ENCODE data around the gene SATL1. TPM values are rescaled to one million over a fixed set of nuclear protein-coding genes. Genes with fewer than 3 reads are reported as not detected.
"Not testable (repeated sequence)": the region's sequence is repeated elsewhere in the genome, so short reads cannot be mapped to it uniquely, and the experiment has no call there.

Gene SATL1
- total and polyA plus RNA-seq, 2 donors (not counting 3 experiments of a cell fraction or from before 2014, with no cell fraction given): not detected

- intact Hi-C loops (cut with micrococcal nuclease): no loop called here
- H3K79me2 ChIP-seq (ENCODE audit: control insufficient read depth, insufficient read depth, low read length): no peaks in the 10 kb centered on the region
- no peaks in the 10 kb centered on the region for H4K20me1 ChIP-seq (replicated peaks; ENCODE audit: control insufficient read depth, extremely low read depth, insufficient read depth, low read length)
- H3K36me3 ChIP-seq (ENCODE audit: control insufficient read depth in 2 of 2, extremely low read depth in 1 of 2, insufficient read depth in 2 of 2, low read length in 2 of 2): no peaks in the 10 kb centered on the region
- H3K9me1 ChIP-seq (replicated peaks; ENCODE audit: control insufficient read depth, extremely low read depth, insufficient read depth, low read length): no peaks in the 10 kb centered on the region
- no peaks in the 10 kb centered on the region for H3K4me1 ChIP-seq (ENCODE audit: control insufficient read depth, extremely low read depth, insufficient read depth, low read length)
- H3K4me3 ChIP-seq (replicated peaks in 1 of 3; ENCODE audit: insufficient read depth in 1 of 3, low read depth in 1 of 3, low read length in 3 of 3): no peak overlapping the region
- TF ChIP-seq POLR2A (IDR thresholded peaks at IDR 0.05; ENCODE audit: low read depth, low read length) (no peak), MAX (IDR thresholded peaks at IDR 0.05; ENCODE audit: insufficient read depth, insufficient read length) (no peak), EZH2 (IDR thresholded peaks at IDR 0.05; ENCODE audit: borderline replicate concordance, low read depth, low read length, severe bottlenecking) (no peak), CTCF (IDR thresholded peaks at IDR 0.05; ENCODE audit: extremely low read depth in 1 of 2, insufficient read depth in 1 of 2, low read depth in 1 of 2, low read length in 2 of 2) (peak; percentile 25 to 60), JUN (IDR thresholded peaks at IDR 0.05; ENCODE audit: borderline replicate concordance, insufficient read depth, insufficient read length, low read depth) (no peak), FOS (IDR thresholded peaks at IDR 0.05; ENCODE audit: borderline replicate concordance, insufficient read depth, low read length) (no peak)
- H3K27ac ChIP-seq (ENCODE audit: insufficient read depth, low read depth, low read length): no peak overlapping the region
- H3K9ac ChIP-seq (replicated peaks; ENCODE audit: extremely low read depth, insufficient read depth, low read length): no peak overlapping the region
- ChIA-PET CTCF (interaction anchor here (1.0 to 1.4 kb wide), 6 partner anchors 9 to 461 kb away, joined by 3 to 10 read pairs (median 4); no protein-coding TSS in a partner anchor), POLR2A (no interaction called here)
- H3K9me3 ChIP-seq (replicated peaks; ENCODE audit: control insufficient read depth, insufficient read depth, low read length): no peaks in the 10 kb centered on the region
- peak; percentile 76 for FAIRE-seq
- BruUV-seq (replicated peaks): no TSS peak
- no peak overlapping the region for H2AFZ ChIP-seq (ENCODE audit: low read depth, low read length)
- dilution Hi-C loops (cut with MboI; ENCODE audit: extremely low pct_ligation_motif_present, low sequenced_read_pairs): no loop called here
- H3K4me2 ChIP-seq (ENCODE audit: insufficient read depth, low read length): no peak overlapping the region
- DNase-seq (ENCODE audit: low read depth, low spot score): peak; percentile 27
- H3K27me3 ChIP-seq (ENCODE audit: control insufficient read depth in 2 of 2, insufficient read depth in 2 of 2, low read length in 2 of 2): no peaks in the 10 kb centered on the region
These were observed 158.7 kb downstream of the SATL1 start for GRCh38 chrX:85084770-85085393.

GRCh38 chrX:85077247-85077646 is 166.3 kb downstream of the SATL1 start:
- H3K27ac ChIP-seq (ENCODE audit: insufficient read depth, low read depth, low read length); H4K20me1 ChIP-seq (replicated peaks; ENCODE audit: control insufficient read depth, extremely low read depth, insufficient read depth, low read length); BruUV-seq (replicated peaks); H3K36me3 ChIP-seq (ENCODE audit: control insufficient read depth in 2 of 2, extremely low read depth in 1 of 2, insufficient read depth in 2 of 2, low read length in 2 of 2); H3K79me2 ChIP-seq (ENCODE audit: control insufficient read depth, insufficient read depth, low read length); H3K9ac ChIP-seq (replicated peaks; ENCODE audit: extremely low read depth, insufficient read depth, low read length); H3K4me1 ChIP-seq (ENCODE audit: control insufficient read depth, extremely low read depth, insufficient read depth, low read length); H3K4me3 ChIP-seq (replicated peaks in 1 of 3; ENCODE audit: insufficient read depth in 1 of 3, low read depth in 1 of 3, low read length in 3 of 3); CTCF ChIA-PET; H2AFZ ChIP-seq (ENCODE audit: low read depth, low read length); POLR2A ChIA-PET; H3K4me2 ChIP-seq (ENCODE audit: insufficient read depth, low read length); DNase-seq (ENCODE audit: low read depth, low spot score); H3K9me3 ChIP-seq (replicated peaks; ENCODE audit: control insufficient read depth, insufficient read depth, low read length); intact Hi-C loops (cut with micrococcal nuclease); dilution Hi-C loops (cut with MboI; ENCODE audit: extremely low pct_ligation_motif_present, low sequenced_read_pairs); H3K27me3 ChIP-seq (ENCODE audit: control insufficient read depth in 2 of 2, insufficient read depth in 2 of 2, low read length in 2 of 2); H3K9me1 ChIP-seq (replicated peaks; ENCODE audit: control insufficient read depth, extremely low read depth, insufficient read depth, low read length): not testable (repeated sequence)
- FAIRE-seq: peak; percentile 4

Measured in endothelial cell of umbilical vein (primary cell).